HG02973 (cell line): ENCODE measurements around the gene RBMS3.
"Not testable (repeated sequence)": the region's sequence is repeated elsewhere in the genome, so short reads cannot be mapped to it uniquely, and the experiment has no call there.

Experiments used
- ATAC-seq: cut with Tn5 transposase; IDR thresholded peaks from one replicate; pipeline ENCODE4 v1.9.1; 2021; ENCODE audit warnings: moderate library complexity; ENCODE audit not compliant: unreplicated experiment

Gene RBMS3

GRCh38 chr3:29515451-29515850, 234.6 kb downstream of the RBMS3 start:
- peak; percentile 54 for ATAC-seq

- no peak for ATAC-seq
These were observed 235.3 kb downstream of the RBMS3 start for GRCh38 chr3:29516164-29516563.

DNA sequence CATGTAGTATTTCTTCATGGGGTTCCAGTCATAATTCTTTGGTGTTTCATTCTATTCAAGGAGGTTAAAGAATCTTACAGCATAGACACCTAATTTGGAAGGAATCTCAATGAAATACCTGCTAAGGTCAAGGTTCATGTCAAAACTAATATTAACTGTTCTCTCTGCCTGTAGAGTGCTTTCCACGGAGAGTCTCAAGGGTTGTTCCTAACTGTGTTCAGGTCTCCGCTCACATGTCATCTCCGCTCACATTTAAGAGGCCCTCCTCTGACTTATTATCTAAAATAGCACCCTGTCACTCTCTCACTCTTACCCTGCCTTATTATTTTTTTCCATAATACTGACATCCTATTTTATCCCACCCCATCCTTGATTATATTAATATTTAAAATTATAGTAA, 239.9 kb downstream of the RBMS3 start:
- ATAC-seq = no peak

DNA sequence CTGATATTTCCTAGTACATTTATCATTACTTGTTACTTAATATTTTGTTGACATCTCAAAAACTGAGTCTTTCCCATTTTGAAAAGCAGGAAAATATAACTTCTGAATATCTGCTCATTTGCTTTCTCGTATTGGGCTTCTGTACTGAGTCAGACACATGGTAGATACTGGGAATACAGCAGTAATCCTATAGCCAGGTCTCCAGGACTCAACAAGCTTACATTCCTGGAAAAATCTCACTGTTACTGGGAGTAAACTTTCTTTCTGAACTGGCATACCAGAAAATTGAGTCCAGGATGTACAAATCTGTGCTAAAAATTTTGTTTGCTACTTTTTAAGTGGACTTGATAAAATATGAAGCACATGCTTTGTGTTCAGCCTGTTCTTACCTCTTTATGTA, 240.4 kb downstream of the RBMS3 start:
- no peak for ATAC-seq

- ATAC-seq = no peak
These were observed 240.9 kb downstream of the RBMS3 start for GRCh38 chr3:29521751-29522150.

- not testable (repeated sequence) for ATAC-seq
These were observed 243.6 kb downstream of the RBMS3 start for GRCh38 chr3:29524433-29524832.

DNA sequence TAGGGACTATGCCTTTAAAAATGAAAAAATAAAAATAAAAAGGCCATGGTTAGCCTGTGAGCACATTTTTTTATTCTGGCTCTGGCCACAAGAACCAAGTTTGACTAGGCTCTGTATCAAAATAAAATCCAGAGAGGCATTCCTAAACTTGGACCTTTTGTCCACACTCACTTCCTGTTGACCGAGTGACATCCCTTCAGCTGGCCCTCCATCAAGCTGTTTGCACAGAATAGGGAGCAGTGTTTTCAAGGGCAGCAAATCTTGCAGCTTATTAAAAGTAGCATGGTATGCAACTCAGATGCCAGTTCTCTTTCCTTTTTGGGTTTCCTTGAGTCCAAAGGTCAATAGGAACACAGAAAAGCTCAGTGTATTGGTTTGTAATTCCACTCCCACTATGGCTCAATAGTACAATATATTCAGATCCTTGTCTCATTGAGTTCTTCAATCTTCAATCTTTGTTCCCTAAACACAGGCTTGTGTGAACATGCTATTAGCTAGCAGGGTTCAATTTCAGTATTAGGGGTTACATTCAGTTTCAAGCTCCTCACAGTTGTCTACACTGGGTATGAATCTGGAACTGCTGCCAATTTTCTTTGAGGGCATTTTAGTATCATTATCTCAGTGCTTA, 244.5 kb downstream of the RBMS3 start:
- no peak for ATAC-seq

- no peak for ATAC-seq
These were observed 246.4 kb downstream of the RBMS3 start for GRCh38 chr3:29527246-29527645.

DNA sequence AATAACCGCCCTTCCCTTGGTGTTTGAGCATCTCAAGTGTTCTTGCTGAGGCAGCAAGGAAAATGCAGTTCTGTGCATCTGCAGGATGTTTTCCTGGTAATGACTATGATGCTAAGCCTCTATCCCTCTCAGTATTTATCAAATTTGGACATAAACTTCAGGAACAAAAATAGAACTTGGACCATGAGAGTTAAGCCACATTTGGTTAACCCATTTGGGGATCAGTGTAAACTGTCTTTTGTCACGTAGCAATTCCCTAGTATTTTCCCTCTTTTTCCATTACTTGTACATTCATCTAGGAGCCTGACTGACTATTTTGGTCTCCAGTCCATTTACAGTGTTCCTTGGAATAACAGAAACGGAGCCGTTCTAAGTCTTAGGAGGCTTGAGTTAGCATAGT, 250.8 kb downstream of the RBMS3 start:
- ATAC-seq = no peak

DNA sequence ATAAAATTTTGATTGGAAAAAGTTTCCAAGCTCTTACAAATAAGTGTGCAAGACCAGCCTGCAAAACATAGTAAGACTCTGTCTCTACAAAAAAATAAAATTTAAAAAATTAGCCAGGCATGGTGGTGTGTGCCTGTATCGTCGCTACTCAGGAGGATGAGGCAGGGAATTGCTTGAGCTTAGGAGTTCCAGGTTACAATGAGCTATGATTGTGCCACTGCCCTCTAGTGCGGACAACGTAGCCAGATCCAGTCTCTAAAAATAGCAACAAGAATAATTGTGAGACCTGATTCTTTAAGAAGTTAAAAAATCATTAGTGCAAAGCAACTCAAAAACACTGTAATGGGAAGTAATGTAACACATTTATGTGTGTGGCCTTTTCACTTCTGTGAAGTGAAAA, 251.6 kb downstream of the RBMS3 start:
- no peak for ATAC-seq

DNA sequence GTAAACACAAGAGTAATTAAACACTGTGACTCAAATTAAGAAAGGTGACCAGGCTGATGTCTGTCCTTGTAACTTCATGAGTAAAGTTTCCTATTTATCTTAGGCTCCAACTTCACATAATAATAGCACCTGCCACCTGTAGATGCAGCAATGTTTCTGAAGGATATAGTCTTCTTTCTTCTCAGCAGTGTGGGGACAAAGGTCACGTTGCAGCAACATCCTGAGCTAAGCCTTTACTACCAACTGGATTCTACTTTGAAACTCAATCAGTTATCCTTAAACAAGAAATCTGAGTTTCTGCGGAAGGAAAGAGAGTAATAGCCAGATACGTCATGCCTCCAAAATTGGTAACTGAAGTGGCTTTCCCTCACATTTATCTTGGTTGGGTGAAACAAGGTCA, 253.1 kb downstream of the RBMS3 start:
- no peak for ATAC-seq

- no peak for ATAC-seq
These were observed 255.3 kb downstream of the RBMS3 start for GRCh38 chr3:29536016-29536758.

DNA sequence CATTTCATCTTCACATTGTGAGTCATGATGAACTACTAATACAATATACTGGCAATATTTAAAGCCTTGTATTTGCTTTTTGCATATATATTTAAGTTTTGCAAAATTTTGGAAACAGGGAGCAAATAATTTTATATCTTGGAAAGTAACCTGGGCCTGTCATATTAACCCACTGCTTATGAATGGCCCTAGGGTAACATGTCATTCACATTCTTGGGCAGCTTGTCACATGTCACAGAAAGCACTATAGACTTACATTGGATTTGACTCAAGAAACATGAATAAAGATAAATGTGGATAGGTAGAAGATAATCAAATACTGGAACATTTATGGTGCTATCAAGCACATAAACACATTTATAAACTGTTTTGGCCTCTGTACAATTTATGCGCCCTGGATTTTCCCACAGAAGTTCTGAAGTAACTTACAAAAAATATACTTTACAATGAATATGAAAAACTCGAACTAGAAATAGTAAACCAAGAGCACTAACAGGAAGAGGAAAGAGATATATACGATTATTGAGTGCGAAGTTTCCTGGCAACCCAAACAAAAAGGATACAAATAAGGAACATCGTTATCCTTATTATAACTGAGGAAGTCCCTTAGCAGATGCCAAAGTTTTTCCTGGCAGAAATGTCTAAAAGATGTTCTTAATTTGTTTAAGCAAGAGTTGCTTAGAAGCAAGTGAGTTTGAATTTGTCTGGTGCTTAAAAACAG, 257.2 kb downstream of the RBMS3 start:
- no peak for ATAC-seq

DNA sequence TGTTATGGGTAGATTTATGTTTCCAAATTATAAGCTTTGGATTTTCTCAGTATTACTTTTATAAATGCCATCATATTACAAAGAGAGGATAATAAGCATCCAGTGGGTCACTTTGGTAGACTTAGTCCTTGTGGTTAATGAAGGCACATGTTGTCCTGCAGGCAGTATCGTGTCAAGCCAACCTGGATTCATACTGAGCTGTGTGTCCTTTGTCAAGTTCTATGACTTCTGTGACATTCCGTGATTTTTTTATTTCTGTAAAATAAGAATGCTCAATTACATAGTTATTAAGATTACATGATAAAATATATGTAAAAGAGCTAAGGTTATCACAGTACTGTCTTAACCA, 257.7 kb downstream of the RBMS3 start:
- ATAC-seq = no peak

- no peak for ATAC-seq
These were observed 259.7 kb downstream of the RBMS3 start for GRCh38 chr3:29540544-29540943.

DNA sequence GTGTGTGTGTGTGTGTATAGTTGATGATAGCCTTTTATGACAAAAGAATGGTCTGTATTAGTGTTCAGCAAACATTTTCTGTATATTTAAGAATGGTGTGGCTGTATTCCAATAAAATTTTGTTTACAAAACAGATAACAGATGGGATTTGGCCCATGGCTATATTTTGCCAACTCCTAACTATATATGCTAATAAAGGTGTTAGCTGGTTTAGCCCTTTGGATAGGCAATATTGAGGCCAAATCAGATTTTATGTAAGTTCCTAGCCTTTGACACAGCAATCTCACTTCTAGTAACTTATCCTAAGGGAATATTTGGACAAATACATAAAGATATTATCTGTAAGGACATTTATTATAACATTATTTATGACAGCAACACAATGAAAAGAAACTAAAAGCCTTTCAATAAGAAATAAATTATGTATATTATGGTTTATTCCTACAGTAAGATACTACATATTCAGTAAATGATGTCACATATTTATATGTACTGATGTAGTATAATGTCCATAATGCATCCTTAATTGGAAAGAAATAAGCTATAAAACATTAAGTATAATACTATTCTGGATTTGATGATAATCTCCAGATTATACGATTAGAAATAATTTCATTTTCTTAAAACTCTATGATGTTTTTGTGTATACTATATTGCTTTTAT, 264.0 kb downstream of the RBMS3 start:
- ATAC-seq = no peak

DNA sequence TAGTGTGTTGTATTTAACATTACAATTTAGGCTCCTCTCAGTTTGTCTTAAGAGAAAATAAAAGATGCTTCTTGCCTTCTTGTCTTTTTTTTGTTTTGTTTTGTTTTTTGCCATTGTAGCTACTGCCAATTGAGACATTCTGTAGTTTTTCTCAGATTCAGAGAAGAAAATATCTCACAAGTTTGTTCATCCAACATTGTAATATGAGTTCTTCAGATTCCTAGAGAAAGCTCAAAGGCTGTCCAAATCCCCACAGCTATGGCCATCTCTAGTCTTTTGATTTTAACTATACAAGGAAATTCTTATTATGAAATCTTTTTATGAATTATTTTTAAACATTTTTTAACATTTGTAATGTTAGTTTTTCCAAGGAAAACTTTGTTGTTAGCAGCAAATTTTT, 264.7 kb downstream of the RBMS3 start:
- no peak for ATAC-seq

- no peak for ATAC-seq
These were observed 271.2 kb downstream of the RBMS3 start for GRCh38 chr3:29552051-29552450.

DNA sequence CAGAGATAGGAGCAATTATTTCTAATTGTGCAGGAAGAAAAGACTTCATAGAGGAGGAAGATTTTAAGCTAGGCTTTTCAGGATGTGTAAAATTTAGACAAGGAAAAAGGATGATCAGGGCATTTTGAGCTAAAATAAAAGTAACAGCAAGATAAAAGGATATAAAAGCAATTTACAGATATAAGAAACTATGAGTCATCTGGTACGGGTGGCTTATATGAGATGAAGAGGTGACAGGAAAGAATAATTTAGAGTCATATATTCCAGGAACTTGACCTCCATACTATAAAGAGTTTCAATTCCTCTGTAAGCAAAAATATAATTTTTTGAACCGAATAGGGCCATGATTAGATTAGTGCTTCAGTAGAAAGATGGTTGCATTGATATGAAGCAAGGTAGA, 273.7 kb downstream of the RBMS3 start:
- no peak for ATAC-seq

GRCh38 chr3:29555590-29555989, 274.7 kb downstream of the RBMS3 start:
- no peak for ATAC-seq

DNA sequence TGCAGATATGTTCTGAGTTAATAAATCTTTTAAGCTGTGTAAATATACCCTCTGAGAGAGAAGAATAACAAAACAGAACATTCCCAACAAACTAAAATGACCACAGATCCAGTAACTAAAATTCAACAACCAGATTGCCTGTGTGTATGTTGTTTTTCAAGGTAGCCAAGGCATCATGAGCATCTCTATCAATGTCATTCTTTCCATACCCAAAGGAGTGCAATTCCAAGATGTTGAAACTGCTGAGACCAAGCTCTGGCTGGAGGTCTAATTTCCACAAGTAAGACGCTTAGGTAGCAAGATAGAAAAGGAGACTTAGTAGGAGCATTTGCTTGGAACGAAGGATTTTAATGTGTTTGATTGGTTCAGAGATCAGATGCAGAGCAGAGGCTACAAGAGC, 276.3 kb downstream of the RBMS3 start:
- no peak for ATAC-seq

DNA sequence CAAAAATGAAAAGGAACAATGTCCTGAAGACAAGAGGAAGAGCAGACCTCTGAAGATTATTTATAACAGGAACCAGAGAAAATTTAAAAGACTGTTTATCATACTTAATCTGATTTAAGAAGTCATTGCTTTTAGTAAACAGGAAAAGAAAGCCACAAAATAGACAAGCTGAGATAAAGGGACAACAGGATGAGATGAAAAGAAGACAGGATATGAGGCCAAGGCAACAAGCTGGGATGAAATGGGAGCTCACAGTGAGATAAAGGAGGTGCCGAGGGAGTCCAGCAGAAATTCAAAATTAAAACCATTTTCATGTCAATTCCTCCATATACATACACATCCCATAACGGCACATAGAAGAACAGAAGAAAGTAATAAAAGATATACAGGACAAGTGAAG, 277.0 kb downstream of the RBMS3 start:
- ATAC-seq = no peak
